HEK293 (cell line): ENCODE measurements around the gene PBXIP1.

ENCODE experiments used
- CTCF ChIA-PET: fragments of 350-600 bp; formaldehyde crosslinking; extraction: SDS; loops from one replicate; lab custom pipeline; 2021; ENCODE audit warnings: antibody characterized with exemption; lab: Yijun Ruan, JAX
- POLR2A ChIA-PET: fragments of 300-600 bp; formaldehyde crosslinking; extraction: SDS; loops from one replicate; lab custom pipeline; 2020; ENCODE audit warnings: antibody characterized with exemption, inconsistent platforms; lab: Yijun Ruan, JAX
- H3K27ac ChIP-seq: fragments of 200-500 bp; sonication (Bioruptor generic); 2 replicates; pipeline ENCODE4 v1.5.1; 2014; ENCODE audit warnings: low read depth, low read length, control low read depth, inconsistent platforms; ENCODE audit errors: extremely low read depth
- H3K36me3 ChIP-seq, 2 experiments: fragments of 200-500 bp in 1 of 2; sonication (Bioruptor generic) in 1 of 2; 1 replicate in 1 of 2; 2 replicates in 1 of 2; pipeline ENCODE4 v1.5.1; 2014 to 2017; ENCODE audit warnings: inconsistent platforms in 2 of 2, low read length in 2 of 2; ENCODE audit not compliant: control insufficient read depth in 2 of 2, insufficient read depth in 1 of 2
- H3K4me1 ChIP-seq: fragments of 200-500 bp; sonication (Bioruptor generic); 2 replicates; pipeline ENCODE4 v1.5.1; 2014; ENCODE audit warnings: mild to moderate bottlenecking, low read length, inconsistent platforms; ENCODE audit not compliant: control insufficient read depth, insufficient read depth
- H3K4me3 ChIP-seq: 2 replicates; pipeline ENCODE4 v1.5.1; 2011; ENCODE audit warnings: low read depth, mild to moderate bottlenecking, control low read depth, low read length, moderate library complexity
- H3K9me3 ChIP-seq: fragments of 200-500 bp; sonication (Bioruptor generic); 2 replicates; pipeline ENCODE4 v1.5.1; 2014; ENCODE audit warnings: low read depth, low read length, inconsistent platforms; ENCODE audit not compliant: control insufficient read depth, insufficient read depth
- HOXD13 ChIP-seq: sonication (generic); formaldehyde crosslinking; IDR thresholded peaks from 2 replicates; pipeline ENCODE4 v1.8.0; 2022; ENCODE audit warnings: missing genetic modification reagents, borderline replicate concordance
- KLF1 ChIP-seq: fragments of 450-650 bp; formaldehyde crosslinking; IDR thresholded peaks from 2 replicates; pipeline ENCODE4 v1.5.1; 2016; ENCODE audit warnings: missing biosample characterization, missing genetic modification characterization
- ZNF121 ChIP-seq: fragments of 450-650 bp; formaldehyde crosslinking; IDR thresholded peaks from 2 replicates; pipeline ENCODE4 v1.5.1; 2016; ENCODE audit warnings: missing biosample characterization, missing genetic modification characterization
- ZNF146 ChIP-seq: fragments of 450-650 bp; formaldehyde crosslinking; IDR thresholded peaks from 2 replicates; pipeline ENCODE4 v1.5.1; 2016; ENCODE audit warnings: missing biosample characterization, missing genetic modification characterization
- ZNF335 ChIP-seq: fragments of 450-650 bp; formaldehyde crosslinking; conservative IDR thresholded peaks from 2 replicates; pipeline ENCODE4 v1.5.1; 2016; ENCODE audit warnings: missing biosample characterization, missing genetic modification characterization
- ZNF626 ChIP-seq: fragments of 450-650 bp; sonication (Bioruptor Pico); formaldehyde crosslinking; IDR thresholded peaks from 2 replicates; pipeline ENCODE4 v1.5.1; 2018; ENCODE audit warnings: missing biosample characterization, missing genetic modification characterization, inconsistent platforms
- ZNF664 ChIP-seq: fragments of 450-650 bp; formaldehyde crosslinking; IDR thresholded peaks from 2 replicates; pipeline ENCODE4 v1.5.1; 2016; ENCODE audit warnings: missing biosample characterization, missing genetic modification characterization
- ZNF701 ChIP-seq: fragments of 450-650 bp; formaldehyde crosslinking; IDR thresholded peaks from 2 replicates; pipeline ENCODE4 v1.5.1; 2016; ENCODE audit warnings: missing biosample characterization, missing genetic modification characterization
- TF ChIP-seq, protein P1 (sequence below): fragments of 450-650 bp; formaldehyde crosslinking; IDR thresholded peaks from 2 replicates; pipeline ENCODE4 v1.5.1; 2016; ENCODE audit warnings: missing biosample characterization, missing genetic modification characterization
- TF ChIP-seq, protein P2 (sequence below): fragments of 450-650 bp; formaldehyde crosslinking; IDR thresholded peaks from 2 replicates; pipeline ENCODE4 v1.5.0; 2017; ENCODE audit warnings: missing biosample characterization, missing genetic modification characterization, borderline replicate concordance
- TF ChIP-seq, protein P3 (sequence below): fragments of 450-650 bp; formaldehyde crosslinking; IDR thresholded peaks from 2 replicates; pipeline ENCODE4 v1.5.1; 2016; ENCODE audit warnings: missing biosample characterization, missing genetic modification characterization
- TF ChIP-seq, protein P4 (sequence below): fragments of 450-650 bp; formaldehyde crosslinking; IDR thresholded peaks from 2 replicates; pipeline ENCODE4 v1.5.1; 2016; ENCODE audit warnings: missing biosample characterization, missing genetic modification characterization
- TF ChIP-seq, protein P5 (sequence below): fragments of 450-650 bp; formaldehyde crosslinking; optimal IDR thresholded peaks from 2 replicates; pipeline ENCODE3; 2016; ENCODE audit warnings: missing biosample characterization, mild to moderate bottlenecking, missing genetic modification characterization

The PBXIP1 gene

DNA sequence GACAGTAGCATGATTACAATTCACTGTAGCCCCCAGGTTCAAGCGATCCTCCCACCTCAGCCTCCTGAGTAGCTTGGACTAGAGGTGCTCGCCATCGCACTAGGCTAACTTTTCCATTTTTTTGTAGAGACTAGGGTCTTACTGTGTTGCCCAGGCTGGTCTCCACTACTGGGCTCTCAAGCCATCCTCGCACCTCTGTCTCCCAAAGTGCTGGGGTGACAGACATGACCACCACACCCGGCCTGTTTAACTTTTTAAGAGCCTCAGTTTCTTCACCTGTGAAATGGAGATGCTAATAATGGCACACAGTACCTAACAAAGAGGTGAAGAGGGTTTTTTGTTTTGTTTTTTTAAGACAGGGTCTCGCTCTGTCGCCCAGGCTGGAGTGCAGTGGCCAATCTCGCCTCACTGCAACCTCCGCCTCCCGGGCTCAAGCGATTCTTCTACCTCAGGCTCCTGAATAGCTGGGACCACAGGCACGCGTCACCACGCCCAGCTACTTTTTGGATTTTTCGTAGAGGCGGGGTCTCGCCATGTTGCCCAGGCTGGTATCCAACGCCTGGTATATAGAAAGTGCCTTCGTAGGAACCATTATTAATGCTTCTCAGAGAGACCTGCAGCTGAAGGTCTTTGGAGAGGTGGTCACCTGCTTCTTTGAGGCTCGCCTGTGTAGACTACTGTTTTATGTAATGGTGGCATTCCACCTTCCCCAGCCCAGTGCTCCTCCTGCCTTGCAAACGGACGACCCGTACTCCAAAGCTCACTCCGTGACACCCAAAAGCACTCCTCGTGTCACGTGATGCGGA lies 19.9 kb downstream of the PBXIP1 start (continued):
- no peak for TF ChIP-seq ZNF701 (tag by site-specific recombination)
- TF ChIP-seq, all 188 proteins: peak for 2

DNA sequence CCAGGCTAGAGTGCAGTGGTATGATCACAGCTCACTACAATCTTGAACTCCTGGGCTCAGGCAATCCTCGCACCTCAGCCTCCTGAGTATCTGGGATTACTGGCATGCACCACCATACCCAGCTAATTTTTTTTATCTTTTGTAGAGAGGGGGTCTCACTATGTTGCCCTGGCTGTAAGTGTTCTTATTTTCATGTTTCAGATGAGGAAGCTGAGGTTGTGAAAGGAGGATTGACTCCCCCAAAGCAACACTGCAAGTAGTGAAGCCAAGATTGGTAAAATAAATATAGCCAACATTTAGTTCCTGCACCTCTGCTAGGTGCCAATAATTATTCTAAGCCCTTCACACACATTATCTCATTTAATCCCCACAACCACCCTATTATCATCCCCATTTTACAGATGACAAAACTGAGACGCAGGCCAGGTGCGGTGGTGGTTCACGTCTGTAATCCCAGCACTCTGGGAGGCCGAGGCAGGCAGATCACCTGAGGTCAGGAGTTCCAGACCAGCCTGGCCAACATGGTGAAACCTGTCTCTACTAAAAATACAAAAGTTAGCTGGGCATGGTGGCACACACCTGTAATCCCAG lies 21.4 kb downstream of the PBXIP1 start:
- Histone ChIP-seq H3K4me1 (no peaks in the 10 kb centered on the region), H3K27ac (no peak overlapping the region), H3K9me3 (no peaks in the 10 kb centered on the region), H3K36me3 (peaks cover 0 to 13% of the 10 kb centered on the region in 2 experiments; a peak in 1 of 3 replicates)
- POLR2A ChIA-PET, result interaction anchor here (0.7 kb wide), 1 partner anchor 1178 kb away, joined by 8 read pairs; no protein-coding TSS in a partner anchor
- TF ChIP-seq, protein P1, sequence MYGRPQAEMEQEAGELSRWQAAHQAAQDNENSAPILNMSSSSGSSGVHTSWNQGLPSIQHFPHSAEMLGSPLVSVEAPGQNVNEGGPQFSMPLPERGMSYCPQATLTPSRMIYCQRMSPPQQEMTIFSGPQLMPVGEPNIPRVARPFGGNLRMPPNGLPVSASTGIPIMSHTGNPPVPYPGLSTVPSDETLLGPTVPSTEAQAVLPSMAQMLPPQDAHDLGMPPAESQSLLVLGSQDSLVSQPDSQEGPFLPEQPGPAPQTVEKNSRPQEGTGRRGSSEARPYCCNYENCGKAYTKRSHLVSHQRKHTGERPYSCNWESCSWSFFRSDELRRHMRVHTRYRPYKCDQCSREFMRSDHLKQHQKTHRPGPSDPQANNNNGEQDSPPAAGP (tag by site-specific recombination), result no peak
- TF ChIP-seq ZNF626 (tag by site-specific recombination), result no peak
- no peak for TF ChIP-seq HOXD13
- no peak for TF ChIP-seq ZNF146 (tag by site-specific recombination)
- TF ChIP-seq, protein P2, sequence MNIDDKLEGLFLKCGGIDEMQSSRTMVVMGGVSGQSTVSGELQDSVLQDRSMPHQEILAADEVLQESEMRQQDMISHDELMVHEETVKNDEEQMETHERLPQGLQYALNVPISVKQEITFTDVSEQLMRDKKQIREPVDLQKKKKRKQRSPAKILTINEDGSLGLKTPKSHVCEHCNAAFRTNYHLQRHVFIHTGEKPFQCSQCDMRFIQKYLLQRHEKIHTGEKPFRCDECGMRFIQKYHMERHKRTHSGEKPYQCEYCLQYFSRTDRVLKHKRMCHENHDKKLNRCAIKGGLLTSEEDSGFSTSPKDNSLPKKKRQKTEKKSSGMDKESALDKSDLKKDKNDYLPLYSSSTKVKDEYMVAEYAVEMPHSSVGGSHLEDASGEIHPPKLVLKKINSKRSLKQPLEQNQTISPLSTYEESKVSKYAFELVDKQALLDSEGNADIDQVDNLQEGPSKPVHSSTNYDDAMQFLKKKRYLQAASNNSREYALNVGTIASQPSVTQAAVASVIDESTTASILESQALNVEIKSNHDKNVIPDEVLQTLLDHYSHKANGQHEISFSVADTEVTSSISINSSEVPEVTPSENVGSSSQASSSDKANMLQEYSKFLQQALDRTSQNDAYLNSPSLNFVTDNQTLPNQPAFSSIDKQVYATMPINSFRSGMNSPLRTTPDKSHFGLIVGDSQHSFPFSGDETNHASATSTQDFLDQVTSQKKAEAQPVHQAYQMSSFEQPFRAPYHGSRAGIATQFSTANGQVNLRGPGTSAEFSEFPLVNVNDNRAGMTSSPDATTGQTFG (tag by site-specific recombination), result no peak
- TF ChIP-seq, protein P3, sequence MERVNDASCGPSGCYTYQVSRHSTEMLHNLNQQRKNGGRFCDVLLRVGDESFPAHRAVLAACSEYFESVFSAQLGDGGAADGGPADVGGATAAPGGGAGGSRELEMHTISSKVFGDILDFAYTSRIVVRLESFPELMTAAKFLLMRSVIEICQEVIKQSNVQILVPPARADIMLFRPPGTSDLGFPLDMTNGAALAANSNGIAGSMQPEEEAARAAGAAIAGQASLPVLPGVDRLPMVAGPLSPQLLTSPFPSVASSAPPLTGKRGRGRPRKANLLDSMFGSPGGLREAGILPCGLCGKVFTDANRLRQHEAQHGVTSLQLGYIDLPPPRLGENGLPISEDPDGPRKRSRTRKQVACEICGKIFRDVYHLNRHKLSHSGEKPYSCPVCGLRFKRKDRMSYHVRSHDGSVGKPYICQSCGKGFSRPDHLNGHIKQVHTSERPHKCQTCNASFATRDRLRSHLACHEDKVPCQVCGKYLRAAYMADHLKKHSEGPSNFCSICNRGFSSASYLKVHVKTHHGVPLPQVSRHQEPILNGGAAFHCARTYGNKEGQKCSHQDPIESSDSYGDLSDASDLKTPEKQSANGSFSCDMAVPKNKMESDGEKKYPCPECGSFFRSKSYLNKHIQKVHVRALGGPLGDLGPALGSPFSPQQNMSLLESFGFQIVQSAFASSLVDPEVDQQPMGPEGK (tag by site-specific recombination), result no peak
- TF ChIP-seq, protein P4, sequence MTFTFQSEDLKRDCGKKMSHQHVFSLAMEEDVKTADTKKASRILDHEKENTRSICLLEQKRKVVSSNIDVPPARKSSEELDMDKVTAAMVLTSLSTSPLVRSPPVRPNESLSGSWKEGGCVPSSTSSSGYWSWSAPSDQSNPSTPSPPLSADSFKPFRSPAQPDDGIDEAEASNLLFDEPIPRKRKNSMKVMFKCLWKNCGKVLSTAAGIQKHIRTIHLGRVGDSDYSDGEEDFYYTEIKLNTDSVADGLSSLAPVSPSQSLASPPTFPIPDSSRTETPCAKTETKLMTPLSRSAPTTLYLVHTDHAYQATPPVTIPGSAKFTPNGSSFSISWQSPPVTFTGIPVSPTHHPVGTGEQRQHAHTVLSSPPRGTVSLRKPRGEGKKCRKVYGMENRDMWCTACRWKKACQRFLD (tag by site-specific recombination), result no peak
- peak; percentile 62; the same call in 1 of the 2 replicates for TF ChIP-seq ZNF121 (tag by site-specific recombination)
- peak; percentile 92 for TF ChIP-seq ZNF664 (tag by site-specific recombination)
- TF ChIP-seq, all 188 proteins: peak for 2
- H3K4me3 ChIP-seq, result no peak overlapping the region
- CTCF ChIA-PET, result no interaction called here

DNA sequence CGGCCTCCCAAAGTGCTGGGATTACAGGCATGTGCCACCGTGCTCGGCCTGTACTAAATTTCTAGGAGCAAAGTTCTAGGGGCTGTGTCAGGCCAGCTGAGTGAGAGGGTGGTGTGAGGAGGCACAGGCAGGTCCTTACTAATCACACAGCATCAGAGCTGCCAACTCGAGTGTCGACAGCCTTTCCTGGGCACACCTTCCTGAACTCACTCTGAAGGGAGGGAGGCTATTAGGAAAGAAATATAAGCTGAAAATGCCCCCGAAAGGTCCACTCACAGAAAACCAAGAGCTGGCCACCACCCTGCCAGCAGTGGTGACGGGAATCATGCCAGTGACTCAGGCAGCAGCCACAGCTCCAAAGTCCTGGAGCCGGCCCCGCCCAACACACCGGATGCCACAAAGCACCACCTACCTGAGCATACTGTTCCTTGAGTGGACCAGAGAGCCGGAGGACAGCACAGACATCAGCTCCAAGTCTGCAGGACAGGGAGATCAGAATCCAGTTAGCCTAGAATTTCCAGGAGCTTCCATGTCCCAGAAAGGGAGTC lies 23.9 kb downstream of the PBXIP1 start:
- POLR2A ChIA-PET, result interaction anchor here (0.6 kb wide), 1 partner anchor 12 kb away, joined by 3 read pairs; no protein-coding TSS in a partner anchor
- CTCF ChIA-PET, result interaction anchor here (0.7 to 1.1 kb wide), 2 partner anchors 41 to 54 kb away, joined by 4 to 6 read pairs; no protein-coding TSS in a partner anchor
- Histone ChIP-seq H3K27ac (no peak overlapping the region), H3K4me3 (no peak overlapping the region), H3K4me1 (no peaks in the 10 kb centered on the region), H3K9me3 (no peaks in the 10 kb centered on the region), H3K36me3 (peaks cover 4 to 34% of the 10 kb centered on the region in 2 experiments; a peak in 2 of 3 replicates)
- TF ChIP-seq KLF1 (tag by site-specific recombination), result 0 out of 2 replicates have a peak, but pooled peaks have one; percentile 14
- TF ChIP-seq ZNF335 (tag by site-specific recombination), result peak; percentile 60
- TF ChIP-seq, protein P5, sequence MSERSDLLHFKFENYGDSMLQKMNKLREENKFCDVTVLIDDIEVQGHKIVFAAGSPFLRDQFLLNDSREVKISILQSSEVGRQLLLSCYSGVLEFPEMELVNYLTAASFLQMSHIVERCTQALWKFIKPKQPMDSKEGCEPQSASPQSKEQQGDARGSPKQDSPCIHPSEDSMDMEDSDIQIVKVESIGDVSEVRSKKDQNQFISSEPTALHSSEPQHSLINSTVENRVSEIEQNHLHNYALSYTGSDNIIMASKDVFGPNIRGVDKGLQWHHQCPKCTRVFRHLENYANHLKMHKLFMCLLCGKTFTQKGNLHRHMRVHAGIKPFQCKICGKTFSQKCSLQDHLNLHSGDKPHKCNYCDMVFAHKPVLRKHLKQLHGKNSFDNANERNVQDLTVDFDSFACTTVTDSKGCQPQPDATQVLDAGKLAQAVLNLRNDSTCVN (tag by site-specific recombination), result no peak
